Hematopoietic multipotent progenitor cell treated with erythropoietin and hydrocortisone succinate and interleukin-3 and kit ligand, for 6 days (in vitro differentiated cells): Measurements from ENCODE around the gene SDK2.

ENCODE experiments used
- DNase-seq: peaks from one replicate; pipeline ENCODE4 v3.0.0-alpha.2; 2015

The SDK2 gene

GRCh38 chr17:73609060-73609459 is 35.2 kb downstream of the SDK2 start:
- no peak for DNase-seq

- DNase-seq = no peak
Observed at GRCh38 chr17:73605444-73605843, 38.8 kb downstream of the SDK2 start.

- no peak for DNase-seq
Observed at GRCh38 chr17:73604476-73604875, 39.8 kb downstream of the SDK2 start.

GRCh38 chr17:73603971-73604370 is 40.3 kb downstream of the SDK2 start:
- no peak for DNase-seq

GRCh38 chr17:73600103-73600871 is 44.0 kb downstream of the SDK2 start:
- no peak for DNase-seq

GRCh38 chr17:73599599-73599998 is 44.6 kb downstream of the SDK2 start:
- no peak for DNase-seq

GRCh38 chr17:73598212-73598611 is 46.0 kb downstream of the SDK2 start:
- no peak for DNase-seq

GRCh38 chr17:73595931-73596330 is 48.3 kb downstream of the SDK2 start:
- no peak for DNase-seq

GRCh38 chr17:73595479-73595878 is 48.8 kb downstream of the SDK2 start:
- DNase-seq = peak; percentile 21

- no peak for DNase-seq
Observed at GRCh38 chr17:73595068-73595467, 49.2 kb downstream of the SDK2 start.

GRCh38 chr17:73594598-73594997 is 49.6 kb downstream of the SDK2 start:
- no peak for DNase-seq

- no peak for DNase-seq
Observed at GRCh38 chr17:73594025-73594424, 50.2 kb downstream of the SDK2 start.

GRCh38 chr17:73593249-73593965 is 50.8 kb downstream of the SDK2 start:
- DNase-seq = no peak

GRCh38 chr17:73592501-73592961 is 51.7 kb downstream of the SDK2 start:
- no peak for DNase-seq

- DNase-seq = peak; percentile 7
Observed at GRCh38 chr17:73592079-73592415, 52.2 kb downstream of the SDK2 start.

GRCh38 chr17:73591296-73592078 is 52.8 kb downstream of the SDK2 start:
- peak; percentile 22 for DNase-seq

GRCh38 chr17:73589363-73589980 is 54.8 kb downstream of the SDK2 start:
- no peak for DNase-seq

- no peak for DNase-seq
Observed at GRCh38 chr17:73588891-73589290, 55.4 kb downstream of the SDK2 start.

- no peak for DNase-seq
Observed at GRCh38 chr17:73588301-73588846, 55.9 kb downstream of the SDK2 start.

- peak; percentile 19 for DNase-seq
Observed at GRCh38 chr17:73586921-73587602, 57.2 kb downstream of the SDK2 start.

GRCh38 chr17:73586275-73586832 is 57.9 kb downstream of the SDK2 start:
- no peak for DNase-seq

GRCh38 chr17:73585583-73585982 is 58.7 kb downstream of the SDK2 start:
- DNase-seq = no peak
